GM18519 (cell line): ENCODE data around the gene PDIA6.

Experiments
- ATAC-seq: cut with Tn5 transposase; IDR thresholded peaks from one replicate; pipeline ENCODE4 v1.9.1; 2021; ENCODE audit warnings: mild to moderate bottlenecking, moderate library complexity; ENCODE audit not compliant: unreplicated experiment, low FRiP score

Gene PDIA6

GRCh38 chr2:10770956-10771750 lies 41.4 kb downstream of the PDIA6 start:
- ATAC-seq = no peak

- no peak for ATAC-seq
Measured at GRCh38 chr2:10768063-10768507, 44.5 kb downstream of the PDIA6 start.

- no peak for ATAC-seq
Measured at GRCh38 chr2:10765914-10766313, 46.7 kb downstream of the PDIA6 start.

GRCh38 chr2:10765461-10765860 lies 47.1 kb downstream of the PDIA6 start:
- no peak for ATAC-seq

GRCh38 chr2:10764896-10765295 lies 47.7 kb downstream of the PDIA6 start:
- ATAC-seq = no peak

- ATAC-seq = no peak
Measured at GRCh38 chr2:10764096-10764785, 48.3 kb downstream of the PDIA6 start.

GRCh38 chr2:10763461-10763800 lies 49.2 kb downstream of the PDIA6 start:
- ATAC-seq = no peak

- ATAC-seq = no peak
Measured at GRCh38 chr2:10762651-10763460, 49.7 kb downstream of the PDIA6 start.

GRCh38 chr2:10761591-10761990 lies 51.0 kb downstream of the PDIA6 start:
- ATAC-seq = no peak

GRCh38 chr2:10760794-10761504 lies 51.6 kb downstream of the PDIA6 start:
- no peak for ATAC-seq

- ATAC-seq = no peak
Measured at GRCh38 chr2:10759151-10759714, 53.4 kb downstream of the PDIA6 start.

GRCh38 chr2:10757814-10758286 lies 54.7 kb downstream of the PDIA6 start:
- ATAC-seq = no peak

- no peak for ATAC-seq
Measured at GRCh38 chr2:10755621-10756020, 57.0 kb downstream of the PDIA6 start.

GRCh38 chr2:10753876-10754275 lies 58.7 kb downstream of the PDIA6 start:
- ATAC-seq = no peak

- ATAC-seq = no peak
Measured at GRCh38 chr2:10753156-10753555, 59.4 kb downstream of the PDIA6 start.

GRCh38 chr2:10752236-10752635 lies 60.3 kb downstream of the PDIA6 start:
- ATAC-seq = no peak

- ATAC-seq = no peak
Measured at GRCh38 chr2:10750610-10751009, 62.0 kb downstream of the PDIA6 start.

- ATAC-seq = no peak
Measured at GRCh38 chr2:10742666-10743065, 69.9 kb downstream of the PDIA6 start.

- ATAC-seq = no peak
Measured at GRCh38 chr2:10741139-10741538, 71.4 kb downstream of the PDIA6 start.

GRCh38 chr2:10740226-10740625 lies 72.4 kb downstream of the PDIA6 start:
- ATAC-seq = no peak
